Erythroblast (primary cell): ENCODE data around the gene GABARAPL1.

Experiments used
- GATA1 ChIP-seq: IDR thresholded peaks from 2 replicates; pipeline ENCODE4 v1.6.1; 2011; ENCODE audit warnings: low read depth, mild to moderate bottlenecking, control low read depth, low read length, moderate library complexity
- POLR2A ChIP-seq: IDR thresholded peaks from 2 replicates; pipeline ENCODE4 v1.6.1; 2011; ENCODE audit warnings: mild to moderate bottlenecking, low read length

DNA sequence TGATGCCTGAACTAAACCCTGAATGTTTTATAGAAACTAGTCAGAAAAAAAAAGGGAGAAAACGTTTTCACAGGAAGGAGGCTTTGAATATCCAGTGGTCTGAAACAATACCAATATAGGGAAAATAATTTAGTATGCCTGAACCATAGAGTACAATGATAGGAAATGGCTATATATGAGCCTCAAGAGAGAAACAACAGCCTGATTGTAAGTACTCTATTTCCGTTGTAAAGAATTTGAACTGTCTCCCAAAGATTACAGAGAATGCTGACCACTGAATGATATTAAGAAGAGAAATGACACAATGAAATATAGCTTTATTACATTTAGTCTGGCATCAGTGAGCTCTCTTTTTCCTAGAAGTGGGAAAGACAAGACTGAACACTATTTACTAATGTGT is 5.5 kb upstream of the GABARAPL1 start:
- TF ChIP-seq POLR2A (no peak), GATA1 (no peak)
